Loucy (cell line): ENCODE results near the gene ACP4.

ENCODE experiments used
- EZH2phosphoT487 ChIP-seq: fragments of 200-600 bp; IDR thresholded peaks from 2 replicates; pipeline ENCODE4 v1.6.1; 2018; ENCODE audit warnings: antibody characterized with exemption, mild to moderate bottlenecking, moderate library complexity, borderline replicate concordance
- TF ChIP-seq, protein P1 (sequence below): fragments of 200-600 bp; sonication (generic); conservative IDR thresholded peaks from 2 replicates; pipeline ENCODE4 v1.5.1; 2014; ENCODE audit warnings: mild to moderate bottlenecking, antibody characterized with exemption, low read length

- TF ChIP-seq, protein P1, sequence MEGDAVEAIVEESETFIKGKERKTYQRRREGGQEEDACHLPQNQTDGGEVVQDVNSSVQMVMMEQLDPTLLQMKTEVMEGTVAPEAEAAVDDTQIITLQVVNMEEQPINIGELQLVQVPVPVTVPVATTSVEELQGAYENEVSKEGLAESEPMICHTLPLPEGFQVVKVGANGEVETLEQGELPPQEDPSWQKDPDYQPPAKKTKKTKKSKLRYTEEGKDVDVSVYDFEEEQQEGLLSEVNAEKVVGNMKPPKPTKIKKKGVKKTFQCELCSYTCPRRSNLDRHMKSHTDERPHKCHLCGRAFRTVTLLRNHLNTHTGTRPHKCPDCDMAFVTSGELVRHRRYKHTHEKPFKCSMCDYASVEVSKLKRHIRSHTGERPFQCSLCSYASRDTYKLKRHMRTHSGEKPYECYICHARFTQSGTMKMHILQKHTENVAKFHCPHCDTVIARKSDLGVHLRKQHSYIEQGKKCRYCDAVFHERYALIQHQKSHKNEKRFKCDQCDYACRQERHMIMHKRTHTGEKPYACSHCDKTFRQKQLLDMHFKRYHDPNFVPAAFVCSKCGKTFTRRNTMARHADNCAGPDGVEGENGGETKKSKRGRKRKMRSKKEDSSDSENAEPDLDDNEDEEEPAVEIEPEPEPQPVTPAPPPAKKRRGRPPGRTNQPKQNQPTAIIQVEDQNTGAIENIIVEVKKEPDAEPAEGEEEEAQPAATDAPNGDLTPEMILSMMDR = no peak
- TF ChIP-seq EZH2phosphoT487 = no peak
Measured at GRCh38 chr19:50803633-50804419, 13.6 kb downstream of the ACP4 start.
